Stimulated activated CD4-positive, alpha-beta T cell treated with anti-CD3 and anti-CD28 coated beads, Interleukin-15, amount 100 ng/mL, for 48 hours (primary cell): ENCODE measurements around the gene SYTL3.
"Not testable (repeated sequence)": the region's sequence is repeated elsewhere in the genome, so short reads cannot be mapped to it uniquely, and the experiment has no call there.

ENCODE experiments used
- DNase-seq, 2 donors: peaks; one replicate each; pipeline ENCODE4 v3.0.0-alpha.2; 2020; ENCODE audit warnings: low read depth in 2 of 2

The SYTL3 gene

GRCh38 chr6:158662954-158663624 lies 13.2 kb downstream of the SYTL3 start:
- no peak for DNase-seq

GRCh38 chr6:158663625-158664165 lies 13.8 kb downstream of the SYTL3 start:
- DNase-seq, result no peak

GRCh38 chr6:158665332-158665731 lies 15.5 kb downstream of the SYTL3 start:
- DNase-seq, result no peak

GRCh38 chr6:158666628-158667359 lies 16.9 kb downstream of the SYTL3 start:
- DNase-seq, result no peak

GRCh38 chr6:158667360-158667981 lies 17.6 kb downstream of the SYTL3 start:
- DNase-seq, result no peak

- DNase-seq, result no peak
Measured at GRCh38 chr6:158668707-158669103, 18.9 kb downstream of the SYTL3 start.

GRCh38 chr6:158669145-158670035 lies 19.5 kb downstream of the SYTL3 start:
- no peak for DNase-seq

- not testable (repeated sequence) for DNase-seq
Measured at GRCh38 chr6:158672119-158672518, 22.3 kb downstream of the SYTL3 start.

- DNase-seq, result no peak
Measured at GRCh38 chr6:158672726-158673125, 22.9 kb downstream of the SYTL3 start.

- DNase-seq, result no peak
Measured at GRCh38 chr6:158674342-158675131, 24.7 kb downstream of the SYTL3 start.

GRCh38 chr6:158677094-158677493 lies 27.2 kb downstream of the SYTL3 start:
- not testable (repeated sequence) for DNase-seq

- no peak for DNase-seq
Measured at GRCh38 chr6:158677906-158678578, 28.2 kb downstream of the SYTL3 start.

GRCh38 chr6:158680015-158680414 lies 30.2 kb downstream of the SYTL3 start:
- DNase-seq, result no peak

- DNase-seq, result no peak
Measured at GRCh38 chr6:158680481-158680880, 30.6 kb downstream of the SYTL3 start.

GRCh38 chr6:158684311-158684710 lies 34.5 kb downstream of the SYTL3 start:
- no peak for DNase-seq

GRCh38 chr6:158684745-158685324 lies 35.0 kb downstream of the SYTL3 start:
- no peak for DNase-seq

GRCh38 chr6:158686311-158686710 lies 36.5 kb downstream of the SYTL3 start:
- no peak for DNase-seq

GRCh38 chr6:158686791-158687381 lies 37.0 kb downstream of the SYTL3 start:
- DNase-seq, result no peak

GRCh38 chr6:158687506-158687905 lies 37.7 kb downstream of the SYTL3 start:
- DNase-seq, result no peak
